CD4-positive, alpha-beta T cell treated with Interleukin-10 for 1 hour (primary cell): Measurements from ENCODE around the gene TSPAN1.
A peak's percentile ranks its signal among the peaks of the same experiment; 100 is the strongest.
"Not testable (repeated sequence)": the region's sequence is repeated elsewhere in the genome, so short reads cannot be mapped to it uniquely, and the experiment has no call there.

Experiments used
- DNase-seq: peaks from one replicate; pipeline ENCODE4 v3.0.0-alpha.2; 2020

TSPAN1 gene

DNA sequence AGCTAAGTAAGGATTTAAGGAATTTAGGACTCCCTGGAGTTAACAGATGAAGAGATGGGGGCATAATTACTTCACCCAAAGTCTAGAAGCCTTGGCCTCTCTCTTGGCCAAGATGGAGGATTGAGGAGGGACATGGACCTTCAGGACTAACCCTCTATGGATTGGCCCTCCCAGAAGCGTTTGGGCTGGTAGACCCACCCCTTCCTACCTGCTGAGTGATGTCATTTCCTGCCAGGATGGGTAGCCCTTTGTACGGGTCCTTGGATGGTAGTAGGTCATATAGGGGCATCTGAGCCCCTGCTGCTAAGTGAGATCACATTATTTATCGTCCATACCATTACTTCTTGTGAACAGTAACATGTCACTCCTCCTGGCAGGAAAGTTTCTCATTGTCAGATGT lies 45.9 kb downstream of the TSPAN1 start:
- no peak for DNase-seq

GRCh38 chr1:46221749-46222148 lies 46.9 kb downstream of the TSPAN1 start:
- DNase-seq, result no peak

DNA sequence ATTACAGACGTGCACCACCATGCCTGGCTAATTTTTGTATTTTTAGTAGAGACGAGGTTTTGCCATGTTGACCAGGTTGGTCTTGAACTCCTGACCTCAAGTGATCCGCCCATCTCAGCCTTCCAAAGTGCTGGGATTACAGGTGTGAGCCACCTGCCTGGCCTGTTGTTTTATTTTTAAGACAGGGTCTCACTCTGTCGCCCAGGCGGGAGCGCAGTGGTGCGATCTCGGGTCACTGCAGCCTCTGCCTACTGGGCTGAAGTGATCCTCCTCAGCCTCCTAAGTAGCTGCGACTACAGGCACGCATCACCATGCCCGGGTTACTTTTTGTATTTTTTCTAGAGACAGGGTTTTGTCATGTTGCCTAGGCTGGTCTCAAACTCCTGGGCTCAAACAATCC lies 48.2 kb downstream of the TSPAN1 start:
- not testable (repeated sequence) for DNase-seq

GRCh38 chr1:46223472-46223943 lies 48.6 kb downstream of the TSPAN1 start:
- DNase-seq, result peak; percentile 66

DNA sequence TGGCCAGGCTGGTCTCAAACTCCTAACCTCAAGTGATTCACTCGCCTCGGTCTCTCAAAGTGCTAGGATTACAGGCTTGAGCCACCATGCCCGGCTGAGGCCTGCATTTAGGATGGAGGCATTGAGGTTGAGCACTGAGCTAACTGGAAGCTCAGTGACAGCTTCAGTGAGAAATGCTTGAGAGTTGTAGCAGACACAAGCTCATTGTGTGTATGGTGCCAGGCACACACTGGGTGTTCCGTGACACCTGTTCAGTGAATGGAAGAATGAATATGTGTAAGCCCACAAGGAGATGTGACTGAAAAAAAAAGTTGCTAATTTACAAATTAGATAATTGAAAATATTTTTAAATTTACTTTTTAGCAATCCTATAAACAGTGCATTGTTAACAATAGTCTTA lies 50.1 kb downstream of the TSPAN1 start:
- no peak for DNase-seq

DNA sequence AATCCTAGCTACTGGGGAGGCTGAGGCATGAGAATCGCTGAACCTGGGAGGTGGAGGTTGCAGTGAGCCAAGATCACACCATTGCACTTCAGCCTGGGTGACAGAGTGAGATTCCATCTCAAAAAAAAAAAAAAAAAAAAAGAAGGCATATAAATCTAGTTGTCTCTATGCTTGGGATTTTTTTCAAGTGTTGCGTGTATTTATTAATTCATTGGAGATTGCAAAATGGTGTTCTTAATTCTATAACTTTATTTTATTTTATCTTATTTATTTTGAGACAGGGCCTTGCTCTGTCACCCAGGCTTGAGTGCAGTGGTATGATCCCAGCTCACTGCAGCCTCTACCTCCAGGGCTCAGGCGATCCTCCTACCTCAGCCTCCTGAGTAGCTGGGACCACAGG lies 56.3 kb downstream of the TSPAN1 start:
- DNase-seq, result not testable (repeated sequence)
